ENCODE results near the gene RAB11FIP3. TPM values are rescaled to one million over a fixed set of nuclear protein-coding genes. Genes with fewer than 3 reads are reported as not detected.

The RAB11FIP3 gene
- total and polyA plus RNA-seq, 2 of the 13 experiments (the other 11 are each of a cell fraction or from before 2014, with no cell fraction given): 34.3 to 57.6 TPM

- TF ChIP-seq HOXA7 (CRISPR knock-in tag; IDR thresholded peaks at IDR 0.05) (no peak), KDM5B (CRISPR knock-in tag; IDR thresholded peaks at IDR 0.05; ENCODE audit: borderline replicate concordance) (peak; percentile 72; the same call in 1 of the 2 replicates), EEA1 (CRISPR knock-in tag; IDR thresholded peaks at IDR 0.05; ENCODE audit: borderline replicate concordance) (no peak), ZNF3 (CRISPR knock-in tag; IDR thresholded peaks at IDR 0.05) (no peak), ZBTB3 (CRISPR knock-in tag; IDR thresholded peaks at IDR 0.05; ENCODE audit: borderline replicate concordance, low read depth) (no peak), ZNF616 (CRISPR knock-in tag; IDR thresholded peaks at IDR 0.05; ENCODE audit: low read depth) (0 out of 2 replicates have a peak, but pooled peaks have one; percentile 57), TERF1 (CRISPR knock-in tag; IDR thresholded peaks at IDR 0.05) (no peak), TOPORS (CRISPR knock-in tag; IDR thresholded peaks at IDR 0.05) (no peak), FUBP1 (CRISPR knock-in tag; IDR thresholded peaks at IDR 0.05; ENCODE audit: borderline replicate concordance) (no peak), ZNF619 (CRISPR knock-in tag; IDR thresholded peaks at IDR 0.05) (no peak), KLF12 (CRISPR knock-in tag; IDR thresholded peaks at IDR 0.05; ENCODE audit: borderline replicate concordance) (no peak), MED13 (CRISPR knock-in tag; IDR thresholded peaks at IDR 0.05) (no peak), ZBTB7B (CRISPR knock-in tag; IDR thresholded peaks at IDR 0.05) (peak; percentile 51), NFE2L1 (CRISPR knock-in tag; IDR thresholded peaks at IDR 0.05; ENCODE audit: borderline replicate concordance) (no peak), NFIC (IDR thresholded peaks at IDR 0.05; ENCODE audit: low read length) (no peak), SOX6 (IDR thresholded peaks at IDR 0.05) (no peak), SOX6 (CRISPR knock-in tag; IDR thresholded peaks at IDR 0.05) (peak; percentile 82), HNF4G (IDR thresholded peaks at IDR 0.05; ENCODE audit: borderline replicate concordance, low read depth, low read length) (peak; percentile 95), HNF4G (CRISPR knock-in tag; IDR thresholded peaks at IDR 0.05; ENCODE audit: borderline replicate concordance, low read depth) (peak; percentile 98), HDAC1 (CRISPR knock-in tag; IDR thresholded peaks at IDR 0.05) (peak; percentile 63), ZNF782 (CRISPR knock-in tag; IDR thresholded peaks at IDR 0.05; ENCODE audit: borderline replicate concordance) (no peak)
- TF ChIP-seq, protein P1, sequence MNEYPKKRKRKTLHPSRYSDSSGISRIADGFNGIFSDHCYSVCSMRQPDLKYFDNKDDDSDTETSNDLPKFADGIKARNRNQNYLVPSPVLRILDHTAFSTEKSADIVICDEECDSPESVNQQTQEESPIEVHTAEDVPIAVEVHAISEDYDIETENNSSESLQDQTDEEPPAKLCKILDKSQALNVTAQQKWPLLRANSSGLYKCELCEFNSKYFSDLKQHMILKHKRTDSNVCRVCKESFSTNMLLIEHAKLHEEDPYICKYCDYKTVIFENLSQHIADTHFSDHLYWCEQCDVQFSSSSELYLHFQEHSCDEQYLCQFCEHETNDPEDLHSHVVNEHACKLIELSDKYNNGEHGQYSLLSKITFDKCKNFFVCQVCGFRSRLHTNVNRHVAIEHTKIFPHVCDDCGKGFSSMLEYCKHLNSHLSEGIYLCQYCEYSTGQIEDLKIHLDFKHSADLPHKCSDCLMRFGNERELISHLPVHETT (CRISPR knock-in tag; conservative IDR thresholded peaks at IDR 0.05): no peak
- TF ChIP-seq, protein P2, sequence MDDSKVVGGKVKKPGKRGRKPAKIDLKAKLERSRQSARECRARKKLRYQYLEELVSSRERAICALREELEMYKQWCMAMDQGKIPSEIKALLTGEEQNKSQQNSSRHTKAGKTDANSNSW (CRISPR knock-in tag; IDR thresholded peaks at IDR 0.05; ENCODE audit: borderline replicate concordance): no peak
- TF ChIP-seq, protein P3, sequence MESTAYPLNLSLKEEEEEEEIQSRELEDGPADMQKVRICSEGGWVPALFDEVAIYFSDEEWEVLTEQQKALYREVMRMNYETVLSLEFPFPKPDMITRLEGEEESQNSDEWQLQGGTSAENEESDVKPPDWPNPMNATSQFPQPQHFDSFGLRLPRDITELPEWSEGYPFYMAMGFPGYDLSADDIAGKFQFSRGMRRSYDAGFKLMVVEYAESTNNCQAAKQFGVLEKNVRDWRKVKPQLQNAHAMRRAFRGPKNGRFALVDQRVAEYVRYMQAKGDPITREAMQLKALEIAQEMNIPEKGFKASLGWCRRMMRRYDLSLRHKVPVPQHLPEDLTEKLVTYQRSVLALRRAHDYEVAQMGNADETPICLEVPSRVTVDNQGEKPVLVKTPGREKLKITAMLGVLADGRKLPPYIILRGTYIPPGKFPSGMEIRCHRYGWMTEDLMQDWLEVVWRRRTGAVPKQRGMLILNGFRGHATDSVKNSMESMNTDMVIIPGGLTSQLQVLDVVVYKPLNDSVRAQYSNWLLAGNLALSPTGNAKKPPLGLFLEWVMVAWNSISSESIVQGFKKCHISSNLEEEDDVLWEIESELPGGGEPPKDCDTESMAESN (CRISPR knock-in tag; conservative IDR thresholded peaks at IDR 0.05): no peak; the same call in 1 of the 2 replicates
Measured at GRCh38 chr16:502179-502943, 76.9 kb downstream of the RAB11FIP3 start (continued).
